WERI-Rb-1 (cell line): ENCODE results near the gene TSR1.

ENCODE experiments used
- DNase-seq: peaks from one replicate; pipeline ENCODE4 v3.0.0-alpha.2; 2020
- H3K27ac ChIP-seq: fragments of 250-450 bp; sonication (Bioruptor Pico); 2 replicates; pipeline ENCODE4 v1.5.1; 2020; ENCODE audit warnings: mild to moderate bottlenecking, moderate library complexity
- H3K27me3 ChIP-seq: fragments of 250-450 bp; sonication (Bioruptor Pico); 2 replicates; pipeline ENCODE4 v1.5.1; 2021; ENCODE audit warnings: mild to moderate bottlenecking, low read depth, moderate library complexity; ENCODE audit not compliant: insufficient read depth, severe bottlenecking
- H3K36me3 ChIP-seq: fragments of 250-450 bp; sonication (Bioruptor Pico); 2 replicates; pipeline ENCODE4 v1.5.1; 2020; ENCODE audit warnings: mild to moderate bottlenecking, moderate library complexity
- H3K4me3 ChIP-seq: 2 replicates; pipeline ENCODE4 v1.5.1; 2011; ENCODE audit warnings: low read depth, mild to moderate bottlenecking, control low read depth, low read length
- H3K9me3 ChIP-seq: fragments of 250-450 bp; sonication (Bioruptor Pico); 2 replicates; pipeline ENCODE4 v1.5.1; 2021; ENCODE audit warnings: mild to moderate bottlenecking, moderate library complexity; ENCODE audit not compliant: severe bottlenecking
- TF ChIP-seq, protein P1 (sequence below): IDR thresholded peaks from 2 replicates; pipeline ENCODE4 v1.5.1; 2011; ENCODE audit warnings: low read depth, mild to moderate bottlenecking, control low read depth, inconsistent platforms, low read length

Gene TSR1

DNA sequence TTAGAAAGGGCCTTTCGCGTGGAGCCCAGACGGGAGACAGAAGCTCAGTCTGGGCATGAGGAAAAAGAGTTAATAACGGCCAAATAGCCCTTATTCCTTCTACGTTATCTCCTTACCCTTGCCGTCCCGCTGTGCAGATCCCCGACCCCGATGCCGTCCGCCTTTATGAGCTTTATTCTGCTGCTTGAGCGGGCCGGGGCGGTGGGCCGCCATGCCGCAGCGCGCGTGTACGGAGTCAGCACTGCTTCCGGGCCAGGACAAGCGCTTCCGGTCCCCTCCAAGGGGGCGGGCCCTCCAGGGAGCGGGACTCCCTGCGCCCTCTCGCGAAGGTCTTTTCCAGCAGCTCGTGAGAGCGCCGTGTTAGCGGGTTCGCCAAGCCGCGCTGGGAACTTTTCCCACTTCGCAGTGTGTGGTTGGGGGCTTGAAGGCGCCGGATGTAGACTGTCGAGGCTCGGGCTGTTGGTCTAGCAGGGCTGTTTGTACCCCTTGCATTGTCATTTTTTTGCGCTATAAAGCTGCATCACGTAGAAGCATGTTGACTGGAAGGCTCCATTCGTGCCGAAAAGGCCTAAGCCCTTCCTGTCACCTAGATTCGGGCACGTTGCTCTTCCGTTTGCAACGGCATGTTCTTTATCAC lies at the start of gene TSR1:
TSS of gene TSR1 (minus strand) at position 243 of the 637 bp plus-strand sequence. CDS start at position 213, 30 bp downstream.
- DNase-seq = peak; percentile 93
- Histone ChIP-seq H3K4me3 (peak within 1 kb of the TSS; percentile 76), H3K27ac (peak within 1 kb of the TSS; percentile 83), H3K36me3 (peaks cover 51% of the 10 kb centered on the region), H3K27me3 (no peaks in the 10 kb centered on the region), H3K9me3 (no peaks in the 10 kb centered on the region)
- TF ChIP-seq, protein P1, sequence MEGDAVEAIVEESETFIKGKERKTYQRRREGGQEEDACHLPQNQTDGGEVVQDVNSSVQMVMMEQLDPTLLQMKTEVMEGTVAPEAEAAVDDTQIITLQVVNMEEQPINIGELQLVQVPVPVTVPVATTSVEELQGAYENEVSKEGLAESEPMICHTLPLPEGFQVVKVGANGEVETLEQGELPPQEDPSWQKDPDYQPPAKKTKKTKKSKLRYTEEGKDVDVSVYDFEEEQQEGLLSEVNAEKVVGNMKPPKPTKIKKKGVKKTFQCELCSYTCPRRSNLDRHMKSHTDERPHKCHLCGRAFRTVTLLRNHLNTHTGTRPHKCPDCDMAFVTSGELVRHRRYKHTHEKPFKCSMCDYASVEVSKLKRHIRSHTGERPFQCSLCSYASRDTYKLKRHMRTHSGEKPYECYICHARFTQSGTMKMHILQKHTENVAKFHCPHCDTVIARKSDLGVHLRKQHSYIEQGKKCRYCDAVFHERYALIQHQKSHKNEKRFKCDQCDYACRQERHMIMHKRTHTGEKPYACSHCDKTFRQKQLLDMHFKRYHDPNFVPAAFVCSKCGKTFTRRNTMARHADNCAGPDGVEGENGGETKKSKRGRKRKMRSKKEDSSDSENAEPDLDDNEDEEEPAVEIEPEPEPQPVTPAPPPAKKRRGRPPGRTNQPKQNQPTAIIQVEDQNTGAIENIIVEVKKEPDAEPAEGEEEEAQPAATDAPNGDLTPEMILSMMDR = peak; percentile 52; the same call in 1 of the 2 replicates

DNA sequence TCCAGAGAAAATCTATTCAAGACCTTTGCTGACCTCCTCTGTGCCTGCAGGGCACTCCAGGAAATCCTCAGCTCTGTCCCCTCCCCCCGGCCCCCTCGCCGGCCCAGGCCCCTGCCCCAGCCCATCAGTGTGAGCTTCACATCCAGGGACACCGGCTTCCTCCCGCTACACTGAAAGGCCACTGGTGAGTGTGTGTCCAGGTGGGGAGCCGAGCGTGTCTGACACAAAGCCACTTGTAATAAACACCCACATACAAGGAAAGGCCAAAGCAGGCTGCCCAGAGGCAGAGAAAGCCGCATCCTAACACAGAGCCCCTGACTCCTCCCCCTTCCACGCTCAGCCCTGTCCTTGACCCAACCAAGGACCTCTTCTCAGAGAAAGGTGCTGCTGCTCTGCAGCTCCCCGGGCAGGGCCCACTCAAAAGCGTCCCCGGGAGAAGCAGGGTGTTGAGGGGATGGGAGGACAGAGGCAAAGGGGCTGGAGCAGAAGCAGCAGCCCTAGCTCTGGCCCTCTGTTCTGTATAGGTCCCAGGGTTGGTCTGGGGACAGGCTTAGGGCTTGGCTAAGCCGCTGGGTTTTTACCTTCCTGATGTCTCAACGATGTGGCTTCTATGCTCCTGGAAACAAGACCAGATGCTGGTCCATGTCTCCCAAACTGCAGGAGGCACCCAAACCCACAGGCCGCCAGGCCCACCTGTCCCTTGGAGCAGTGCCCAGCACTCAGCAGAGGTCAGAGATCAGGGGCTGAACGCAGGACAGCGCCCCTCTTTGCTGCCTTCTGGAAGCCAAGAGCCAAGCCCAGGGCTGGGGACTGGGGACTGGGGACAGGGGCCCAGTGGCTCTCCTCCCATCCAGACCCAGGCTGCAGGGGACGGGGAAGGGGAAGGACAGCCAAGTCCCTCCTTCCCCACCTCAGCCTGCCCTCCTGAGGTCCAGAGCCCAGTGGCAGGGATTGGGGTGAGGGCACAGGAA lies 49.3 kb upstream of the TSR1 start:
- Histone ChIP-seq H3K9me3 (no peaks in the 10 kb centered on the region), H3K27ac (peak overlapping the region; percentile 65), H3K36me3 (peaks cover 24% of the 10 kb centered on the region), H3K4me3 (no peak overlapping the region), H3K27me3 (no peaks in the 10 kb centered on the region)
- DNase-seq = peak; percentile 56
- TF ChIP-seq, protein P1 = no peak

DNA sequence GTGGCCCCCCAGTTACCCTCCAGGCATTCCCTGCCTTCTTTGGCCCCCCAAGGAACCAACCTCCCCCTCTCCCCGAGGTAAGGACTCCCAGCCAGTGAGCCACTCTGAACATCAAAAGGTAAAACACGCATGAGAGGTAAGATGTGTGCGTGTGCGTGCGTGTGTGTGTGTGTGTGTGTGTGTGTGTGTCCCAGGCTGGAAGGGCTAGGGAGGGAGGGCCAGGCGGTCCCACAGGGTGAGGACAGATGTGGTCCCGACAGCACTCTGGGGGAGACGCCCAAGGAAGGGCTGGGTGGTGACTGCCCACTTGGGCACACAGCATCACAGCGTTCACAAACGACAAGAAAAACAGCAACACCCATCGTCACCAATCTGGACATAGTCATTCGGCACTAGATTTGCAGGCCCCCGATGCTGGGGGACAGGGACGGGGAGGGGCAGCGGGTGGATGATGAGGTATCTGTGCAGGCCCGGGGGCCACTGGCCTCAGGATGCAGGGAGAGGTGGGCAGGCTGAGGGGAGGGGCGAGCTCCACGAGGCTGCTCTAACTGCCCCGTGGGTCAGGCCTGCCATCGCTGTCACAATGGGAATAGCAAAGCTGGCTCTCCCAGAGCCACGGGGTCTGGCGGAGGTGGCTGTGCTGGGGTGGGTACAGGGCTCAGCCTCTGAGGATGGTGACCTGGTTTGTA lies 48.3 kb upstream of the TSR1 start:
- no peak overlapping the region for H3K4me3 ChIP-seq
- peak overlapping the region; percentile 65 for H3K27ac ChIP-seq
- H3K9me3 ChIP-seq = no peaks in the 10 kb centered on the region
- no peaks in the 10 kb centered on the region for H3K27me3 ChIP-seq
- peaks cover 30% of the 10 kb centered on the region for H3K36me3 ChIP-seq
- TF ChIP-seq, protein P1 = no peak
- DNase-seq = no peak

DNA sequence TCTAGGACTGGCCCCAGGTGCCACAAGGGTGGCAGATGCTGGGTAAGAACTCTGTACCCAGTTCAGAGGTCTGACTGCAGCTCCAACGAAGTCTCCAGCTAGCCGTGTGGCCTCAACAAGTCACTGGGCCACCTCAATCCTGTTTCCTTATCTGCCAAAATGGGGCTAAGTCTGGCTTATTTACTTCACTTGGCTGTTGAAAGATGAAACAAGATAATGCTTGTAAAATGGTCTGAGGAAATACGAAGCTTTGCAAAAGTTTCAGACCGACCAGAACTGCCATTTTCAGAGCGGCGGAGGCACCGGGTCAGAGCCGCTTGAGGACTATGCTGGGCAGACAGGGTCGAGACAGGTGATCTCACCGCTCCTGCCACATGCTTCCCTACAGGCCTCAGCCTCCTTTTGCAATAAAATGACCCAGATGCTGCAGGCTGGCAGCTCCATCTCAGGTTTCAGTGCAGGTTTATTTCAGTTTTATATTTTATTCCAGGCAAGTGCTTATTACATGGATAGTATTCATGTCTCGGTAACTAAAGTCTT lies 47.4 kb upstream of the TSR1 start:
- Histone ChIP-seq H3K27me3 (no peaks in the 10 kb centered on the region), H3K9me3 (no peaks in the 10 kb centered on the region), H3K27ac (peak overlapping the region; percentile 62), H3K4me3 (no peak overlapping the region), H3K36me3 (peaks cover 39% of the 10 kb centered on the region)
- DNase-seq = no peak
- TF ChIP-seq, protein P1 = no peak

DNA sequence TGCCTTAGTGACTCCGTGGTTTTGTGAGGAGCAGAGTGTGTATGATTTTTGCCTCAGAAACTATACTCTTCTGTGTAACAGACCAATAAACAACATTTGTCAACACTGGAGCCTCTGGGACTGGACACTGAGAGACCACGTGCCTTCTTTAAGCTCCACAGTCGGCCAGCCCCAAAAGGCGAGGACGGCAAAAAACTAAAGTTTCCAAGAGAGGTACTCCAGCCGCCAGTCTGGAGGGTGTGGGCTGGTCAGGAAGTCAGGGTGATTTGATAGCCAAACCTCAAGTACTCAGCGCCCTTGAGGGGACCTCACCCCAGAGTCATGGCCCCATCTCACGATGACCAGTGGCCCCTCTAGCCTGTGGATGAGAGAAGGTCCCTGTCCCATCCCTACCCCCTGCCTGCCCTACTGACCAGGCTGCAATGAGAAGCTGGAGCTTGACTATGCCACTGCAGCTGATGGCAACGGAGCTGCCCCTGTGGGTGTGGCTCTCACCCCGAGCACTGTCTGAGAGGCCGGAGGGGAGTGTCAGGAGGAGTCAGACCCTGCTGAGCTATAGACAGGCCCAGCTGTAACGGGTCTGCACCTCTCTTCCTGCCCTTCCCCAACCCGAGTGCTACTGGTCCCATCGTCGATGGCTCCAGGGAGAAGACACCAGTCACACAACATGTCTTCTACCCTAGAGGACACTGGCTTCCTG lies 44.8 kb upstream of the TSR1 start:
- no peak overlapping the region for H3K4me3 ChIP-seq
- H3K27ac ChIP-seq = peak overlapping the region; percentile 49
- TF ChIP-seq, protein P1 = no peak
- DNase-seq = no peak
- no peaks in the 10 kb centered on the region for H3K9me3 ChIP-seq
- no peaks in the 10 kb centered on the region for H3K27me3 ChIP-seq
- peaks cover 46% of the 10 kb centered on the region for H3K36me3 ChIP-seq
